ENCODE data around the gene GALNT2. TPM values are rescaled to one million over a fixed set of nuclear protein-coding genes. Genes with fewer than 3 reads are reported as not detected.
A peak's percentile ranks its signal among the peaks of the same experiment; 100 is the strongest.

The GALNT2 gene
- polyA plus RNA-seq, 3 donors from 2014 or later, result 18.5 to 30.0 (median 22.5) TPM

GRCh38 chr1:230098723-230099122, 31.7 kb downstream of the GALNT2 start:
- peaks cover 18 to 45% of the 10 kb centered on the region in 2 donors for H3K4me1 Mint-ChIP-seq
- peak overlapping the region in 1 of 6 donors; percentile 44 for H3K27ac Mint-ChIP-seq
- H3K27me3 Mint-ChIP-seq (ENCODE audit: low read depth in 3 of 3), result no peaks in the 10 kb centered on the region

GRCh38 chr1:230099465-230099864, 32.4 kb downstream of the GALNT2 start:
- Mint-ChIP-seq H3K4me1 (peaks cover 26 to 53% of the 10 kb centered on the region in 2 donors), H3K27me3 (ENCODE audit: low read depth in 3 of 3) (no peaks in the 10 kb centered on the region), H3K9me3 (no peaks in the 10 kb centered on the region), H3K4me3 (no peak overlapping the region), H3K36me3 (peaks cover 3 to 8% (median 5%) of the 10 kb centered on the region in 3 donors), H3K27ac (no peak overlapping the region)
- no peak for DNase-seq

More at GRCh38 chr1:230098723-230099122, 31.7 kb downstream of the GALNT2 start:
- H3K36me3 Mint-ChIP-seq, result peaks cover 3 to 8% (median 5%) of the 10 kb centered on the region in 3 donors
- no peak for DNase-seq
- H3K9me3 Mint-ChIP-seq, result no peaks in the 10 kb centered on the region
- H3K4me3 Mint-ChIP-seq, result no peak overlapping the region

GRCh38 chr1:230100932-230101331, 33.9 kb downstream of the GALNT2 start:
- no peak overlapping the region for H3K4me3 Mint-ChIP-seq
- peaks cover 0 to 8% (median 5%) of the 10 kb centered on the region in 3 donors for H3K36me3 Mint-ChIP-seq
- no peak for DNase-seq
- no peaks in the 10 kb centered on the region for H3K9me3 Mint-ChIP-seq
- H3K27ac Mint-ChIP-seq, result peak overlapping the region in 1 of 6 donors; percentile 23
- peaks cover 35 to 67% of the 10 kb centered on the region in 2 donors for H3K4me1 Mint-ChIP-seq
- H3K27me3 Mint-ChIP-seq (ENCODE audit: low read depth in 3 of 3), result no peaks in the 10 kb centered on the region

GRCh38 chr1:230101556-230101955, 34.5 kb downstream of the GALNT2 start:
- H3K4me3 Mint-ChIP-seq, result no peak overlapping the region
- no peaks in the 10 kb centered on the region for H3K9me3 Mint-ChIP-seq
- DNase-seq, result no peak
- H3K36me3 Mint-ChIP-seq, result peaks cover 0 to 8% (median 5%) of the 10 kb centered on the region in 3 donors
- H3K4me1 Mint-ChIP-seq, result peaks cover 37 to 69% of the 10 kb centered on the region in 2 donors
- no peaks in the 10 kb centered on the region for H3K27me3 Mint-ChIP-seq (ENCODE audit: low read depth in 3 of 3)
- peak overlapping the region in 1 of 6 donors; percentile 21 for H3K27ac Mint-ChIP-seq

- H3K36me3 Mint-ChIP-seq, result peaks cover 0 to 5% (median 5%) of the 10 kb centered on the region in 3 donors
- DNase-seq, result no peak
- no peaks in the 10 kb centered on the region for H3K27me3 Mint-ChIP-seq (ENCODE audit: low read depth in 3 of 3)
- no peak overlapping the region for H3K4me3 Mint-ChIP-seq
- peaks cover 37 to 70% of the 10 kb centered on the region in 2 donors for H3K4me1 Mint-ChIP-seq
- peak overlapping the region in 2 of 6 donors; percentile 1 to 21 for H3K27ac Mint-ChIP-seq
- no peaks in the 10 kb centered on the region for H3K9me3 Mint-ChIP-seq
Measured at GRCh38 chr1:230102046-230102445, 35.0 kb downstream of the GALNT2 start.

- Mint-ChIP-seq H3K36me3 (peaks cover 0 to under 1% (median under 1%) of the 10 kb centered on the region in 3 donors), H3K27ac (peak overlapping the region in 5 of 6 donors; percentile 1 to 31 (median 3)), H3K4me1 (peaks cover 37 to 74% of the 10 kb centered on the region in 2 donors), H3K27me3 (ENCODE audit: low read depth in 3 of 3) (no peaks in the 10 kb centered on the region), H3K4me3 (peak overlapping the region in 2 of 5 donors; percentile 4 to 23), H3K9me3 (no peaks in the 10 kb centered on the region)
- no peak for DNase-seq
Measured at GRCh38 chr1:230102472-230102871, 35.4 kb downstream of the GALNT2 start.

- Mint-ChIP-seq H3K27me3 (ENCODE audit: low read depth in 3 of 3) (no peaks in the 10 kb centered on the region), H3K36me3 (no peaks in the 10 kb centered on the region), H3K4me1 (peaks cover 41 to 77% of the 10 kb centered on the region in 2 donors), H3K27ac (peak overlapping the region in 4 of 6 donors; percentile 15 to 61 (median 47)), H3K9me3 (no peaks in the 10 kb centered on the region), H3K4me3 (peak overlapping the region in 3 of 5 donors; percentile 39 to 52 (median 44))
- no peak for DNase-seq
Measured at GRCh38 chr1:230103306-230104173, 36.5 kb downstream of the GALNT2 start.

- H3K27ac Mint-ChIP-seq, result peak overlapping the region in 2 of 6 donors; percentile 62 to 72
- no peaks in the 10 kb centered on the region for H3K27me3 Mint-ChIP-seq (ENCODE audit: low read depth in 3 of 3)
- peak in 1 of 3 donors; percentile 30 for DNase-seq
- H3K4me1 Mint-ChIP-seq, result peaks cover 45 to 77% of the 10 kb centered on the region in 2 donors
- H3K9me3 Mint-ChIP-seq, result no peaks in the 10 kb centered on the region
- no peaks in the 10 kb centered on the region for H3K36me3 Mint-ChIP-seq
- peak overlapping the region in 3 of 5 donors; percentile 15 to 53 (median 44) for H3K4me3 Mint-ChIP-seq
Measured at GRCh38 chr1:230104395-230105244, 37.6 kb downstream of the GALNT2 start.

- Mint-ChIP-seq H3K27ac (peak overlapping the region in 2 of 6 donors; percentile 28 to 62), H3K4me3 (no peak overlapping the region), H3K27me3 (ENCODE audit: low read depth in 3 of 3) (no peaks in the 10 kb centered on the region)
Measured at GRCh38 chr1:230105245-230105753, 38.3 kb downstream of the GALNT2 start.

GRCh38 chr1:230105754-230106625, 39.0 kb downstream of the GALNT2 start:
- no peaks in the 10 kb centered on the region for H3K36me3 Mint-ChIP-seq
- H3K4me1 Mint-ChIP-seq, result peaks cover 53 to 90% of the 10 kb centered on the region in 2 donors
- H3K9me3 Mint-ChIP-seq, result no peaks in the 10 kb centered on the region
- peak overlapping the region in 3 of 6 donors; percentile 2 to 62 (median 28) for H3K27ac Mint-ChIP-seq
- peak overlapping the region in 1 of 5 donors; percentile 8 for H3K4me3 Mint-ChIP-seq
- no peak for DNase-seq
- no peaks in the 10 kb centered on the region for H3K27me3 Mint-ChIP-seq (ENCODE audit: low read depth in 3 of 3)

More at GRCh38 chr1:230105245-230105753, 38.3 kb downstream of the GALNT2 start:
- H3K36me3 Mint-ChIP-seq, result no peaks in the 10 kb centered on the region
- no peak for DNase-seq
- peaks cover 52 to 84% of the 10 kb centered on the region in 2 donors for H3K4me1 Mint-ChIP-seq
- no peaks in the 10 kb centered on the region for H3K9me3 Mint-ChIP-seq

GRCh38 chr1:230107941-230108340, 40.9 kb downstream of the GALNT2 start:
- Mint-ChIP-seq H3K4me3 (no peak overlapping the region), H3K4me1 (peaks cover 51 to 93% of the 10 kb centered on the region in 2 donors), H3K27ac (peak overlapping the region in 1 of 6 donors; percentile 22)

GRCh38 chr1:230108580-230108979, 41.5 kb downstream of the GALNT2 start:
- peak overlapping the region in 2 of 6 donors; percentile 24 to 56 for H3K27ac Mint-ChIP-seq
- no peak for DNase-seq
- H3K4me3 Mint-ChIP-seq, result no peak overlapping the region
- H3K9me3 Mint-ChIP-seq, result no peaks in the 10 kb centered on the region
- H3K36me3 Mint-ChIP-seq, result peaks cover 0 to 4% (median 3%) of the 10 kb centered on the region in 3 donors
- peaks cover 0 to 3% (median 0%) of the 10 kb centered on the region in 3 donors for H3K27me3 Mint-ChIP-seq (ENCODE audit: low read depth in 3 of 3)
- H3K4me1 Mint-ChIP-seq, result peaks cover 47 to 93% of the 10 kb centered on the region in 2 donors

More at GRCh38 chr1:230107941-230108340, 40.9 kb downstream of the GALNT2 start:
- H3K36me3 Mint-ChIP-seq, result no peaks in the 10 kb centered on the region
- H3K27me3 Mint-ChIP-seq (ENCODE audit: low read depth in 3 of 3), result peaks cover 0 to 3% (median 0%) of the 10 kb centered on the region in 3 donors
- no peak for DNase-seq
- H3K9me3 Mint-ChIP-seq, result no peaks in the 10 kb centered on the region
